HepG2 (cell line): ENCODE measurements around the gene TM4SF1. TPM values are rescaled to one million over a fixed set of nuclear protein-coding genes. Genes with fewer than 3 reads are reported as not detected.
A peak's percentile ranks its signal among the peaks of the same experiment; 100 is the strongest.

Experiments
- ARHGAP35 ChIP-seq: sonication (generic); formaldehyde crosslinking; IDR thresholded peaks from 2 replicates; pipeline ENCODE4 v1.9.0; 2022; ENCODE audit warnings: mild to moderate bottlenecking, inconsistent platforms, moderate library complexity, missing genetic modification reagents, borderline replicate concordance
- CEBPB ChIP-seq: IDR thresholded peaks from 2 replicates; pipeline ENCODE4 v1.6.1; 2011; ENCODE audit warnings: low read depth, low read length, improper control_type of control experiment, borderline replicate concordance
- DRAP1 ChIP-seq: IDR thresholded peaks from 2 replicates; pipeline ENCODE4 v1.6.1; 2016; ENCODE audit warnings: missing genetic modification reagents, missing compliant biosample characterization
- FOXA3 ChIP-seq: IDR thresholded peaks from 2 replicates; pipeline ENCODE4 v1.6.1; 2016; ENCODE audit warnings: missing genetic modification reagents, missing compliant biosample characterization
- FOXO1 ChIP-seq: sonication (generic); formaldehyde crosslinking; IDR thresholded peaks from 2 replicates; pipeline ENCODE4 v1.4.0; 2020; ENCODE audit warnings: missing genetic modification reagents
- GATA4 ChIP-seq: sonication (generic); IDR thresholded peaks from 2 replicates; pipeline ENCODE4 v1.6.1; 2016; ENCODE audit warnings: antibody characterized with exemption, low read depth, borderline replicate concordance
- HDAC1 ChIP-seq: sonication (generic); formaldehyde crosslinking; IDR thresholded peaks from 2 replicates; pipeline ENCODE4 v1.5.1; 2020; ENCODE audit warnings: mild to moderate bottlenecking, missing genetic modification reagents
- KMT2B ChIP-seq: IDR thresholded peaks from 2 replicates; pipeline ENCODE4 v1.6.1; 2016; ENCODE audit warnings: missing genetic modification reagents, missing compliant biosample characterization
- MAF1 ChIP-seq: sonication (generic); formaldehyde crosslinking; IDR thresholded peaks from 2 replicates; pipeline ENCODE4 v1.5.0; 2020; ENCODE audit warnings: missing genetic modification reagents, borderline replicate concordance
- MAZ ChIP-seq, 2 experiments: sonication (generic) in 1 of 2; formaldehyde crosslinking in 1 of 2; IDR thresholded peaks; 2 replicates each; pipeline versions ENCODE4 v1.5.0 to v1.6.1; 2012 to 2020; ENCODE audit warnings: low read depth in 2 of 2, mild to moderate bottlenecking in 2 of 2, borderline replicate concordance in 1 of 2, improper control_type of control experiment in 1 of 2, low read length in 1 of 2, missing genetic modification reagents in 1 of 2, moderate library complexity in 1 of 2
- MTA3 ChIP-seq: sonication (generic); formaldehyde crosslinking; IDR thresholded peaks from 2 replicates; pipeline ENCODE4 v1.4.0; 2020; ENCODE audit warnings: missing genetic modification reagents
- MXD3 ChIP-seq: IDR thresholded peaks from 2 replicates; pipeline ENCODE4 v1.6.1; 2016; ENCODE audit warnings: mild to moderate bottlenecking, missing biosample characterization, missing genetic modification reagents
- NCOA2 ChIP-seq: sonication (generic); formaldehyde crosslinking; IDR thresholded peaks from 2 replicates; pipeline ENCODE4 v1.8.0; 2022; ENCODE audit warnings: inconsistent platforms
- RARG ChIP-seq: sonication (generic); formaldehyde crosslinking; IDR thresholded peaks from 2 replicates; pipeline ENCODE4 v1.4.0; 2020; ENCODE audit warnings: low read depth, mild to moderate bottlenecking, missing genetic modification reagents
- RFX5 ChIP-seq: IDR thresholded peaks from 2 replicates; pipeline ENCODE4 v1.6.1; 2011; ENCODE audit warnings: low read depth, low read length, improper control_type of control experiment
- SNRNP70 ChIP-seq: fragments of 200-400 bp; formaldehyde crosslinking; IDR thresholded peaks from 2 replicates; pipeline ENCODE4 v1.6.1; 2017; ENCODE audit warnings: mild to moderate bottlenecking, low read depth, low read length, moderate library complexity
- WIZ ChIP-seq: sonication (generic); formaldehyde crosslinking; IDR thresholded peaks from 2 replicates; pipeline ENCODE4 v1.5.1; 2020; ENCODE audit warnings: mild to moderate bottlenecking, missing genetic modification reagents
- YEATS2 ChIP-seq: sonication (generic); formaldehyde crosslinking; IDR thresholded peaks from 2 replicates; pipeline ENCODE4 v1.4.0; 2020; ENCODE audit warnings: missing genetic modification reagents, borderline replicate concordance
- ZBTB8A ChIP-seq: sonication (generic); formaldehyde crosslinking; IDR thresholded peaks from 2 replicates; pipeline ENCODE4 v1.4.0; 2020; ENCODE audit warnings: mild to moderate bottlenecking, low read depth, missing genetic modification reagents, borderline replicate concordance
- ZNF33A ChIP-seq: sonication (generic); formaldehyde crosslinking; IDR thresholded peaks from 2 replicates; pipeline ENCODE4 v1.5.1; 2020; ENCODE audit warnings: missing genetic modification reagents, mild to moderate bottlenecking, moderate library complexity, borderline replicate concordance
- ZNF33B ChIP-seq: sonication (generic); formaldehyde crosslinking; IDR thresholded peaks from 2 replicates; pipeline ENCODE4 v1.5.1; 2020; ENCODE audit warnings: mild to moderate bottlenecking, missing genetic modification reagents
- ZNF446 ChIP-seq: sonication (generic); formaldehyde crosslinking; IDR thresholded peaks from 2 replicates; pipeline ENCODE4 v1.5.0; 2020; ENCODE audit warnings: mild to moderate bottlenecking, missing genetic modification reagents
- ZNF503 ChIP-seq: sonication (generic); formaldehyde crosslinking; IDR thresholded peaks from 2 replicates; pipeline ENCODE4 v1.4.0; 2020; ENCODE audit warnings: missing genetic modification reagents
- ZNF639 ChIP-seq: conservative IDR thresholded peaks from 2 replicates; pipeline ENCODE4 v1.6.1; 2018; ENCODE audit warnings: missing genetic modification reagents
- ZNF766 ChIP-seq: sonication (generic); formaldehyde crosslinking; IDR thresholded peaks from 2 replicates; pipeline ENCODE4 v1.5.0; 2020; ENCODE audit warnings: missing genetic modification reagents, borderline replicate concordance
- ZNF788 ChIP-seq: sonication (generic); formaldehyde crosslinking; IDR thresholded peaks from 2 replicates; pipeline ENCODE4 v1.5.0; 2020; ENCODE audit warnings: mild to moderate bottlenecking, missing genetic modification reagents, borderline replicate concordance
- ZSCAN31 ChIP-seq: sonication (generic); formaldehyde crosslinking; IDR thresholded peaks from 2 replicates; pipeline ENCODE4 v1.5.0; 2020; ENCODE audit warnings: low read depth, mild to moderate bottlenecking, missing genetic modification reagents
- polyA plus RNA-seq, 8 experiments: library from polyadenylated mRNA; depleted of rRNA in 3 of 8; stranded (reverse) in 7 of 8; unstranded in 1 of 8; fragments of >200 nt; fragmentation: Illumina TruSeq in 4 of 8; extraction: Trizol in 4 of 8; gene quantifications; 2 replicates each; pipeline versions ENCODE4 v1.2.1 to v1.2.3, GENCODE V29; 2011 to 2016; ENCODE audit warnings: low read depth in 4 of 8, missing spikeins in 1 of 8, mixed read lengths in 1 of 8; ENCODE audit not compliant: insufficient read depth in 1 of 8
- total RNA-seq, 5 experiments: library from RNA; depleted of rRNA; stranded (reverse); fragments of >200 nt; fragmentation: Illumina TruSeq; extraction: Trizol; gene quantifications; 2 replicates each; pipeline ENCODE4 v1.2.3, GENCODE V29; 2016; ENCODE audit warnings: low read depth in 1 of 5

TM4SF1 gene
- total and polyA plus RNA-seq, 2 of the 13 experiments (the other 11 are each of a cell fraction or from before 2014, with no cell fraction given) = 431 to 1,359 TPM

DNA sequence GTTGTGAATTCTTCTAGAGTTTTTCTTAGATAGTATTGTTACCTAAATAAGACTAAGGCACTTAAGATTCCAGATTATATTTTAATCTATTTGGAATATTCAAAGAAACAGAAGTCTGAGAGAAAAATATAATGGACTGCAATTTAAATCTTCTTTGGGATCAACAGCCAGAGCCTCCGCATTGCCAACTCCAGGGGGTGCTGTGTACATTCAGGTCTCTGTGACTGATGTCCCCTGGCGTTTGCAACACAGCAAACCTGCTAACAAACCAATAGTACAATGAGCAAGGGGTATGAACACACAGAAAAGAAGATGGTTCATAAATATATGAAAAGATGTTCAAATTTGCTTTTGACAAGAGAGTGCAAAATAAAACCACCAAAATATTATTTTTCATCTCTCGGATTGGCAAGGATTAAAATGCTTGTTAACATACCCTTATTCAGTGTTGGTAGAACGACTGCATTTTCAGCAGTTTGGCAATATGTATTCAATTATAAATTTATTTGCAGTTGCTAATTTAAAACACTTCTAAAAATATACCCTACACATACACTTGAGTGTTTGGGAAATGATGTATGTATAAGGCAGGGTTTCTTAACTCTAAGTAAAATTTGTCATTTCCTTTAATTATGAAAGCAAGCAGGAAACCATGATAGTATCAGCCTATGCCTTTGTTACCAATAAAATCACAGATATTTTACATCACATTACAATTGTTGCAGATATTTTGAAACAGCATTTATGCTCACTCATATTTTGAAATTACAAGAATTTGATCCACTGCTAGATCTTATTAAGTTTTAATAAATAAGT, 16.1 kb upstream of the TM4SF1 start (continued):
- TF ChIP-seq ZNF503 (CRISPR knock-in tag) = no peak
- TF ChIP-seq MTA3 (CRISPR knock-in tag) = no peak
- TF ChIP-seq YEATS2 = 0 out of 2 replicates have a peak, but pooled peaks have one; percentile 19
- no peak for TF ChIP-seq HDAC1 (CRISPR knock-in tag)
- no peak for TF ChIP-seq ZNF766
- no peak for TF ChIP-seq MAZ (IDR thresholded peaks at IDR 0.05; ENCODE audit: borderline replicate concordance, low read depth, low read length)
- TF ChIP-seq MAZ (CRISPR knock-in tag; IDR thresholded peaks at IDR 0.05; ENCODE audit: low read depth) = no peak
- no peak for TF ChIP-seq ZNF446 (CRISPR knock-in tag)
- no peak for TF ChIP-seq WIZ
- peak; percentile 62; the same call in 1 of the 2 replicates for TF ChIP-seq CEBPB
- TF ChIP-seq ZSCAN31 (CRISPR knock-in tag) = no peak
- TF ChIP-seq ZBTB8A = no peak
- no peak for TF ChIP-seq GATA4
- peak; percentile 43; the same call in 1 of the 2 replicates for TF ChIP-seq FOXO1 (CRISPR knock-in tag)
- peak; percentile 41; the same call in 1 of the 2 replicates for TF ChIP-seq KMT2B (CRISPR knock-in tag)
- no peak for TF ChIP-seq MAF1 (CRISPR knock-in tag)
- TF ChIP-seq ZNF33B (CRISPR knock-in tag) = no peak
- no peak for TF ChIP-seq RARG (CRISPR knock-in tag)
- TF ChIP-seq FOXA3 = peak; percentile 61; the same call in 1 of the 2 replicates
- no peak for TF ChIP-seq ZNF639 (CRISPR knock-in tag)
- TF ChIP-seq DRAP1 (CRISPR knock-in tag) = no peak
- no peak for TF ChIP-seq ARHGAP35 (CRISPR knock-in tag)
- no peak for TF ChIP-seq ZNF788 (CRISPR knock-in tag)
- no peak for TF ChIP-seq NCOA2 (CRISPR knock-in tag)
- TF ChIP-seq ZNF33A (CRISPR knock-in tag) = no peak
- no peak for TF ChIP-seq SNRNP70
- TF ChIP-seq RFX5 = no peak
- no peak for TF ChIP-seq MXD3
